Pancreas (tissue), 10 donors: ENCODE measurements around the gene GPI. TPM values are rescaled to one million over a fixed set of nuclear protein-coding genes. Genes with fewer than 3 reads are reported as not detected.
"Not testable (repeated sequence)": the region's sequence is repeated elsewhere in the genome, so short reads cannot be mapped to it uniquely, and the experiment has no call there.

ENCODE experiments used
- ATAC-seq, 4 donors: fragments of 200-7000 bp; cut with Tn5 transposase; one replicate each; pipeline versions ENCODE4 v1.8.0 to v1.9.1; 2020; ENCODE audit warnings: mild to moderate bottlenecking in 4 of 4, moderate library complexity in 4 of 4
- DNase-seq, 6 donors: peaks; one replicate each; pipeline ENCODE4 v3.0.0-alpha.2; 2020
- FAIRE-seq: peaks from 2 replicates; lab custom pipeline; 2012; peaks lifted over from hg19 to GRCh38; lab: Jason Lieb, UNC
- H3K27ac ChIP-seq, 4 donors: fragments of 200-600 bp; sonication (generic); 1 replicate in 3 of 4; 2 replicates in 1 of 4; pipeline versions ENCODE4 v1.5.0 to v1.8.0; 2020
- H3K27me3 ChIP-seq, 4 donors: fragments of 200-600 bp; one replicate each; pipeline ENCODE4 v1.8.0; 2021
- H3K36me3 ChIP-seq, 3 donors: fragments of 200-600 bp; sonication (generic) in 1 of 3; one replicate each; pipeline versions ENCODE4 v1.5.0 to v1.8.0; 2020 to 2021
- H3K4me1 ChIP-seq, 3 donors: fragments of 200-600 bp; one replicate each; pipeline ENCODE4 v1.8.0; 2021
- H3K4me3 ChIP-seq, 4 donors: fragments of 200-600 bp; sonication (generic) in 2 of 4; one replicate each; pipeline versions ENCODE4 v1.5.0 to v1.8.0; 2020 to 2021
- H3K9me3 ChIP-seq, 4 donors: fragments of 200-600 bp; one replicate each; pipeline ENCODE4 v1.8.0; 2021
- WGBS, 2 donors: extraction: QIAGEN DNeasy Blood & Tissue Kit; methylation state at CpG; one replicate each; pipeline ENCODE4 v1.1.7; 2013; 5-methylcytosine and 5-hydroxymethylcytosine counted together
- intact Hi-C, 3 donors: fragments of 100-400 bp; cut with DNase I; formaldehyde crosslinking; loops; one replicate each; pipeline versions ENCODE4 v1.11.1 to v1.14.2; 2022
- polyA plus RNA-seq, 2 donors: library from polyadenylated mRNA; stranded (reverse); fragments of 200-250 nt; gene quantifications; one replicate each; pipeline ENCODE4 v1.2.3, GENCODE V29; 2013
- total RNA-seq, 6 donors: library from RNA; stranded (reverse); fragmentation: NEBNext Ultra II Directional in 4 of 6; extraction: Animal tissue kit (Norgen Biotek cat#: 25700) in 4 of 6; gene quantifications; one replicate each; pipeline versions ENCODE4 v1.2.1 to v1.2.4, GENCODE V29; 2021 to 2023
- TF ChIP-seq, protein P1 (sequence below), 4 donors: fragments of 200-600 bp; sonication (generic) in 3 of 4; IDR thresholded peaks; one replicate each; pipeline versions ENCODE4 v1.5.0 to v1.8.0; 2021; ENCODE audit warnings: antibody characterized with exemption in 4 of 4
- donor health status: healthy with polysubstance abuse.
- donor health status: DM: no; HTN: no; CAD: no; lungs with moderate emphysema.
- donor health status: DM: no; HTN: no; CAD: no.
- donor health status: control.
- donor health status: control.
- donor health status: Bipolar disorder and iron deficiency.
- donor health status: DM: yes; HTN: yes; CAD: no.
- donor health status: DM: no; HTN: no; CAD: no.
- donor health status: DM: no; HTN: no; CAD: no.
- donor health status: DM: yes; HTN: yes; CAD: no.

The GPI gene
- total and polyA plus RNA-seq, 8 donors: 50.5 to 119 (median 67.3) TPM

DNA sequence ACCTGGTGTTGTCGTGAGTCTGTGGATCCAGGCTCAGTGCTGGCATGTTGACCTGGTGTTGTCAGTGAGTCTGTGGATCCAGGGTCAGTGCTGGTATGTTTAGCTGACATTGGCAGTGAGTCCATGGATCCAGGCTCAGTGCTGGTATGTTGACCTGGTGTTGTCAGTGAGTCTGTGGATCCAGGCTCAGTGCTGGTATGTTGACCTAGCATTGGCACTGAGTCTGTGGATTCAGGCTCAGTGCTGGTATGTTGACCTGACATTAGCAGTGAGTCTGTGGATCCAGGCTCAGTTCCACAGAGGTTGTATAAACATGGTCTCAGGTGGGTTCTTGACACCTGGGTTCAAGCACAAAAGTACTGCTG is 22.4 kb downstream of the GPI start:
- no peak for ATAC-seq
- no peak for FAIRE-seq
- no peak overlapping the region for H3K27ac ChIP-seq
- no peaks in the 10 kb centered on the region for H3K4me1 ChIP-seq
- no peaks in the 10 kb centered on the region for H3K27me3 ChIP-seq
- 93 to 95% methylated on average over 1 of the region's 1 CpG for WGBS, 2 donors
- intact Hi-C loops: no loop called here
- H3K4me3 ChIP-seq: no peak overlapping the region
- peaks cover 0 to 13% (median 6%) of the 10 kb centered on the region in 3 donors for H3K36me3 ChIP-seq
- no peak for DNase-seq
- H3K9me3 ChIP-seq: no peaks in the 10 kb centered on the region
- TF ChIP-seq, protein P1, sequence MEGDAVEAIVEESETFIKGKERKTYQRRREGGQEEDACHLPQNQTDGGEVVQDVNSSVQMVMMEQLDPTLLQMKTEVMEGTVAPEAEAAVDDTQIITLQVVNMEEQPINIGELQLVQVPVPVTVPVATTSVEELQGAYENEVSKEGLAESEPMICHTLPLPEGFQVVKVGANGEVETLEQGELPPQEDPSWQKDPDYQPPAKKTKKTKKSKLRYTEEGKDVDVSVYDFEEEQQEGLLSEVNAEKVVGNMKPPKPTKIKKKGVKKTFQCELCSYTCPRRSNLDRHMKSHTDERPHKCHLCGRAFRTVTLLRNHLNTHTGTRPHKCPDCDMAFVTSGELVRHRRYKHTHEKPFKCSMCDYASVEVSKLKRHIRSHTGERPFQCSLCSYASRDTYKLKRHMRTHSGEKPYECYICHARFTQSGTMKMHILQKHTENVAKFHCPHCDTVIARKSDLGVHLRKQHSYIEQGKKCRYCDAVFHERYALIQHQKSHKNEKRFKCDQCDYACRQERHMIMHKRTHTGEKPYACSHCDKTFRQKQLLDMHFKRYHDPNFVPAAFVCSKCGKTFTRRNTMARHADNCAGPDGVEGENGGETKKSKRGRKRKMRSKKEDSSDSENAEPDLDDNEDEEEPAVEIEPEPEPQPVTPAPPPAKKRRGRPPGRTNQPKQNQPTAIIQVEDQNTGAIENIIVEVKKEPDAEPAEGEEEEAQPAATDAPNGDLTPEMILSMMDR (IDR thresholded peaks at IDR 0.05): no peak

DNA sequence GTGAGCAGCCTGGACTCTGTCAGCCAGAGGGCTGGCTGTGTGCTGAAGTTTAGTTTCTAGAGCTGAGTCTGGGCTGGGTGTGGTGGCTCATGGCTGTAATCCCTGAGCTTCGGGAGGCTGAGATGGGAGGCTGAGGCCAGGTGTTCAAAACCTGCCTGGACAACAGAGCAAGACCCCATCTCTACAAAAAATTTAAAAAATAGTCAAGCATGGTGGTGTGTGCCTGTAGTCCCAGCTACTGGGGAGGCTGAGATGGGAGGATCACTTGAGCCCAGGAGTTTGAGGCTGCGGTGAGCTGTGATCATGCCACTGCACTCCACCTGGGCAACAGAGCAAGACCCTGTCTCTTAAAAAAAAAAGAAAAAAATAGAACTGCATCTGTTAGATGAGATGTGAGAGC is 23.7 kb downstream of the GPI start:
- peaks cover 0 to 13% (median 0%) of the 10 kb centered on the region in 3 donors for H3K36me3 ChIP-seq
- intact Hi-C loops: not testable (repeated sequence)

DNA sequence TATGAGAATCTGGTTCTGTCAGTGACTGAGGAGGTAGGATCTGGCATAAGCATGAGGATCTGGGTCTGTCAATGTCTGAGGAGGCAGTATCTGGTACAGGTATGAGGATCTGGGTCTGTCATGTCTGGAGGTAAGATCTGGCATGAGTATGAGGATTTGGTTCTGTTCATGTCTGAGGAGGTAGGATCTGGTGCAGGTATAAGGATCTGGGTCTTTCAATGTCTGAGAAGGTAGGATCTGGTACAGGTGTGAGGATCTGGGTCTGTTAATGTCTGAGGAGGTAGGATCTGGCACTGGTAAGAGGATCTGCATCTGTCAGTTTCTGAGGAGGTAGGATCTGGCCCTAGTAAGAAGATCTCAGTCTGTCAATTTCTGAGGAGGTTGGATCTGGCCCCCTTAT is 26.8 kb downstream of the GPI start:
- ATAC-seq: peak in 1 of 4 donors; percentile 24
- Histone ChIP-seq H3K27me3 (no peaks in the 10 kb centered on the region), H3K4me3 (no peak overlapping the region), H3K4me1 (no peaks in the 10 kb centered on the region), H3K9me3 (no peaks in the 10 kb centered on the region), H3K36me3 (peaks cover 0 to 35% (median 0%) of the 10 kb centered on the region in 3 donors), H3K27ac (no peak overlapping the region)
- intact Hi-C loops: no loop called here
- FAIRE-seq: no peak
- TF ChIP-seq, protein P1 (IDR thresholded peaks at IDR 0.05): no peak
- no peak for DNase-seq

More for the DNA sequence above, 23.7 kb downstream of the GPI start:
- DNase-seq, H3K9me3 ChIP-seq, H3K27me3 ChIP-seq, ATAC-seq, H3K4me3 ChIP-seq, H3K4me1 ChIP-seq, H3K27ac ChIP-seq, FAIRE-seq: not testable (repeated sequence)
- WGBS, 2 donors: 99 to 100% methylated on average over 2 of the region's 2 CpGs

DNA sequence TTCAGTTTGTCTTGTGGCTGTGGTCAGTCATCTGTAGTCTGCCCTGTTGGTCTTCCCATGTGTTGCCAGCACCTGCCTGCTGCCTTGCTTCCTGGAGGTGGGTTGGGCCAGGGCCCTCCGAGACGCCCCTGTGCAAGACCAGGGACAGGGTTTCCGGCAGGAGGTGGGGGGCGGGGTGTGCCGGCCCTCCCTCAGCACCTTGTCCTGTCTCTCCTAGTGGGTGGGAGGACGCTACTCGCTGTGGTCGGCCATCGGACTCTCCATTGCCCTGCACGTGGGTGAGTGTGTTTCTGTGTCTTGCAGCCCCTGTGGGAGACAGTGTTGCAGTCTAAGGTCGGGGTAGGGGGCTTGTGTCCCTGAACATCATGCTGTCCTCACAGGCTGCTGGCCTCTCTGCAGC is 28.0 kb downstream of the GPI start:
- 86 to 87% methylated on average over 9 to 11 of the region's 11 CpGs for WGBS, 2 donors
- ATAC-seq (no peak), FAIRE-seq (no peak), DNase-seq (peak in 1 of 6 donors; percentile 32)
- no peaks in the 10 kb centered on the region for H3K9me3 ChIP-seq
- no peaks in the 10 kb centered on the region for H3K4me1 ChIP-seq
- no peak overlapping the region for H3K27ac ChIP-seq
- no peak overlapping the region for H3K4me3 ChIP-seq
- intact Hi-C loops: no loop called here
- no peaks in the 10 kb centered on the region for H3K27me3 ChIP-seq
- H3K36me3 ChIP-seq: peaks cover 0 to 37% (median 0%) of the 10 kb centered on the region in 3 donors
- TF ChIP-seq, protein P1 (IDR thresholded peaks at IDR 0.05): no peak

DNA sequence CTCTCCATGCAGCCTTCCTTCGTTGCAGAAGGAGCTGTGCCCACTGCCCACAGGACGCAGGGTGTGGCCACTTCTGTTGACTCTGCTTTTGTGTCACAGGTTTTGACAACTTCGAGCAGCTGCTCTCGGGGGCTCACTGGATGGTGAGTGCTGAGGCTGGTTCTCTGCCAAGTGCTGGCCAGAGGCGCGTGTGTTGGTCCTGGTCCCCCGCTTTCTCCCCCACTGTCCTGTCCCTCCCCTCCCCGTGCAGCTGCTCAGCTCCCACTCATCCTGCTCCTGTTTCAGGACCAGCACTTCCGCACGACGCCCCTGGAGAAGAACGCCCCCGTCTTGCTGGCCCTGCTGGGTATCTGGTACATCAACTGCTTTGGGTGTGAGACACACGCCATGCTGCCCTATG is 28.6 kb downstream of the GPI start:
- H3K27ac ChIP-seq: no peak overlapping the region
- H3K27me3 ChIP-seq: no peaks in the 10 kb centered on the region
- FAIRE-seq: no peak
- intact Hi-C loops: no loop called here
- no peaks in the 10 kb centered on the region for H3K9me3 ChIP-seq
- ATAC-seq: no peak
- H3K4me3 ChIP-seq: no peak overlapping the region
- no peaks in the 10 kb centered on the region for H3K4me1 ChIP-seq
- H3K36me3 ChIP-seq: peaks cover 0 to 39% (median 0%) of the 10 kb centered on the region in 3 donors
- DNase-seq: peak in 1 of 6 donors; percentile 40
- 86 to 88% methylated on average over 14 of the region's 14 CpGs for WGBS, 2 donors
- TF ChIP-seq, protein P1 (IDR thresholded peaks at IDR 0.05): no peak
